IMR-90 (cell line): ENCODE results near the gene LAMA2. TPM values are rescaled to one million over a fixed set of nuclear protein-coding genes. Genes with fewer than 3 reads are reported as not detected.
A peak's percentile ranks its signal among the peaks of the same experiment; 100 is the strongest.
"Not testable (repeated sequence)": the region's sequence is repeated elsewhere in the genome, so short reads cannot be mapped to it uniquely, and the experiment has no call there.

ENCODE experiments used
- ATAC-seq: fragments of 200-7000 bp; cut with Tn5 transposase; 2 replicates; pipeline ENCODE4 v1.9.1; 2020; ENCODE audit warnings: low read depth, mild to moderate bottlenecking, moderate library complexity
- BruUV-seq: library from RNA; stranded (reverse); fragments of 400-500 nt; replicated peaks from 2 replicates; lab custom pipeline; 2021; lab: Mats Ljungman, UMichigan
- CTCF ChIA-PET: fragments of 300-600 bp; formaldehyde crosslinking; extraction: SDS; loops from one replicate; lab custom pipeline; 2021; ENCODE audit warnings: antibody characterized with exemption; lab: Yijun Ruan, JAX
- POLR2A ChIA-PET: fragments of 300-600 bp; sonication (Branson Sonifier 250); formaldehyde crosslinking; loops from one replicate; lab custom pipeline; 2022; ENCODE audit warnings: antibody characterized with exemption; ENCODE audit not compliant: unreplicated experiment; lab: Charles Lee
- DNase-seq: peaks from one replicate; pipeline ENCODE4 v3.0.0; 2013
- H2AFZ ChIP-seq: replicated peaks from 2 replicates; pipeline ENCODE3; 2013; ENCODE audit warnings: low read length, mild to moderate bottlenecking; ENCODE audit not compliant: poor library complexity
- H2AK5ac ChIP-seq: 2 replicates; pipeline ENCODE4 v1.6.1; 2013; ENCODE audit warnings: low read depth, low read length, inconsistent platforms
- H2AK9ac ChIP-seq: replicated peaks from 2 replicates; pipeline ENCODE3; 2013; ENCODE audit warnings: mild to moderate bottlenecking, low read depth, low read length, moderate library complexity; ENCODE audit not compliant: poor library complexity
- H2BK120ac ChIP-seq: 2 replicates; pipeline ENCODE4 v1.6.1; 2013; ENCODE audit warnings: low read depth, low read length, inconsistent platforms
- H2BK15ac ChIP-seq: 3 replicates; pipeline ENCODE4 v1.6.1; 2013; ENCODE audit warnings: low read depth, low read length, inconsistent platforms
- H2BK20ac ChIP-seq: 2 replicates; pipeline ENCODE4 v1.6.1; 2013; ENCODE audit warnings: low read depth, mild to moderate bottlenecking, inconsistent platforms, low read length, moderate library complexity
- H2BK5ac ChIP-seq: 2 replicates; pipeline ENCODE4 v1.6.1; 2013; ENCODE audit warnings: mild to moderate bottlenecking, low read depth, low read length, inconsistent platforms; ENCODE audit not compliant: poor library complexity, severe bottlenecking
- H3K14ac ChIP-seq: replicated peaks from 2 replicates; pipeline ENCODE4 v1.6.1; 2013; ENCODE audit warnings: low read depth, low read length, inconsistent platforms
- H3K18ac ChIP-seq: 2 replicates; pipeline ENCODE4 v1.6.1; 2013; ENCODE audit warnings: low read depth, low read length, control low read depth
- H3K23ac ChIP-seq: 2 replicates; pipeline ENCODE4 v1.6.1; 2013; ENCODE audit warnings: low read depth, low read length, inconsistent platforms
- H3K27ac ChIP-seq: 2 replicates; pipeline ENCODE4 v1.5.1; 2013; ENCODE audit warnings: mild to moderate bottlenecking, control low read depth, low read length; ENCODE audit not compliant: insufficient read depth
- H3K27me3 ChIP-seq: 2 replicates; pipeline ENCODE4 v1.6.1; 2013; ENCODE audit warnings: low read length; ENCODE audit not compliant: control insufficient read depth, insufficient read depth
- H3K36me3 ChIP-seq: 2 replicates; pipeline ENCODE4 v1.6.1; 2013; ENCODE audit warnings: low read length, mixed read lengths; ENCODE audit not compliant: control insufficient read depth, insufficient read depth
- H3K4ac ChIP-seq: 2 replicates; pipeline ENCODE4 v1.6.1; 2013; ENCODE audit warnings: low read depth, low read length, inconsistent platforms
- H3K4me1 ChIP-seq: 2 replicates; pipeline ENCODE4 v1.6.1; 2013; ENCODE audit warnings: low read length, mixed read lengths; ENCODE audit not compliant: control insufficient read depth, insufficient read depth
- H3K4me2 ChIP-seq: 2 replicates; pipeline ENCODE4 v1.6.1; 2013; ENCODE audit warnings: low read depth, mild to moderate bottlenecking, control low read depth, low read length, moderate library complexity
- H3K4me3 ChIP-seq: 2 replicates; pipeline ENCODE4 v1.5.1; 2013; ENCODE audit warnings: low read depth, mild to moderate bottlenecking, control low read depth, low read length, moderate library complexity; ENCODE audit not compliant: insufficient read depth
- H3K56ac ChIP-seq: 2 replicates; pipeline ENCODE4 v1.6.1; 2013; ENCODE audit warnings: low read length, inconsistent platforms; ENCODE audit not compliant: insufficient read depth; ENCODE audit errors: extremely low read depth
- H3K79me1 ChIP-seq, 2 experiments: 2 replicates each; pipeline ENCODE4 v1.6.1; 2013; ENCODE audit warnings: low read length in 2 of 2, inconsistent platforms in 1 of 2, low read depth in 1 of 2
- H3K9ac ChIP-seq: 2 replicates; pipeline ENCODE4 v1.6.1; 2013; ENCODE audit warnings: low read depth, low read length, control low read depth
- H3K9me1 ChIP-seq: 2 replicates; pipeline ENCODE4 v1.6.1; 2013; ENCODE audit warnings: low read length, inconsistent platforms; ENCODE audit not compliant: insufficient read depth
- H3K9me3 ChIP-seq: 2 replicates; pipeline ENCODE4 v1.6.1; 2013; ENCODE audit warnings: low read length; ENCODE audit not compliant: control insufficient read depth, insufficient read depth
- H4K20me1 ChIP-seq: 2 replicates; pipeline ENCODE4 v1.6.1; 2013; ENCODE audit warnings: low read length, inconsistent platforms; ENCODE audit not compliant: insufficient read depth
- H4K5ac ChIP-seq: 2 replicates; pipeline ENCODE4 v1.6.1; 2013; ENCODE audit warnings: mild to moderate bottlenecking, low read depth, low read length, control low read depth
- H4K8ac ChIP-seq, 2 experiments: 2 replicates each; pipeline ENCODE4 v1.6.1; 2013; ENCODE audit warnings: low read depth in 2 of 2, low read length in 2 of 2, control low read depth in 1 of 2, inconsistent platforms in 1 of 2
- H4K91ac ChIP-seq: 2 replicates; pipeline ENCODE4 v1.6.1; 2013; ENCODE audit warnings: low read depth, low read length, inconsistent platforms; ENCODE audit not compliant: insufficient read depth
- FOS ChIP-seq: fragments of 150-350 bp; IDR thresholded peaks from 2 replicates; pipeline ENCODE4 v1.6.1; 2016; ENCODE audit warnings: low read depth, low read length
- MAFK ChIP-seq: IDR thresholded peaks from 2 replicates; pipeline ENCODE4 v1.6.1; 2012; ENCODE audit warnings: low read depth, low read length, improper control_type of control experiment
- WGBS, 2 experiments: methylation state at CpG; one replicate each; pipeline versions ENCODE4 v1.1.5 to v1.1.7; 2013; ENCODE audit warnings: missing lambda C conversion rate in 2 of 2; ENCODE audit not compliant: insufficient read length in 1 of 2; ENCODE audit errors: extremely low coverage in 2 of 2; 5-methylcytosine and 5-hydroxymethylcytosine counted together
- dilution Hi-C: fragments of 300-500 bp; cut with HindIII; formaldehyde crosslinking; loops from one replicate; pipeline ENCODE4 v1.14.3; 2018; ENCODE audit warnings: low sequenced_read_pairs; ENCODE audit not compliant: unreplicated experiment
- in situ Hi-C: fragments of 300-500 bp; cut with MboI; formaldehyde crosslinking; loops from 3 replicates; pipeline ENCODE4 v1.14.3; 2019; ENCODE audit warnings: low sequenced_read_pairs, inconsistent platforms, mixed read lengths
- intact Hi-C: fragments of 100-400 bp; cut with micrococcal nuclease; formaldehyde crosslinking; loops from 2 replicates; pipeline ENCODE4 v1.10.0; 2022
- polyA plus RNA-seq, 3 experiments: library from polyadenylated mRNA; depleted of rRNA; stranded (reverse); fragments of >200 nt; gene quantifications; 2 replicates each; pipeline ENCODE4 v1.2.3, GENCODE V29; 2012; ENCODE audit warnings: low replicate concordance in 1 of 3
- total RNA-seq: library from RNA; depleted of rRNA; stranded (reverse); fragments of >200 nt; gene quantifications from 2 replicates; pipeline ENCODE4 v1.2.3, GENCODE V29; 2012
- TF ChIP-seq, protein P1 (sequence below): fragments of 150-350 bp; IDR thresholded peaks from 2 replicates; pipeline ENCODE4 v1.6.1; 2017; ENCODE audit warnings: mild to moderate bottlenecking, antibody characterized with exemption, low read length, low read depth

LAMA2 gene
- total and polyA plus RNA-seq, 2 of the 4 experiments (the other 2 are of a cell fraction): 9.9 to 13.3 TPM

DNA sequence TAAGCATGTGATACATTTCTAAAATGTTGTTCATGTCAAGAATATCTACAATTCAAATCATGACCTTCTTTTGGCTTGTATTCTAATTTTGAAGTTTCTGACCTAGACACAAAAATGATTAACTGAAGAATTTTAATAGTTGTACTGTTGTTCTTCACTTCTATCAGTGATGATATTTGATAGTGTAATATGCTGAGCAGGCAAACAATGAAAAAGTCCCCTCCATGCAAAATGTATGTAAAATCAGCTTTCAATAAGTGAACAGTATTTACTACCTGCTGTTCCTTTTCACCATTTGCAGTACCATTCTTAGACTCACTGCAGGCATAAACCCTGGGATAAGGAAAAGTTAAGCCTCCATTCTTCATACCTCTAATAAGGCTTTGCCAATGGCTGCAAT is 201.5 kb downstream of the LAMA2 start:
- H3K9ac ChIP-seq: no peak overlapping the region
- no peak overlapping the region for H2AK5ac ChIP-seq
- H3K56ac ChIP-seq: no peak overlapping the region
- no peak overlapping the region for H4K5ac ChIP-seq
- TF ChIP-seq MAFK (peak; percentile 70), FOS (no peak)
- TF ChIP-seq, protein P1, sequence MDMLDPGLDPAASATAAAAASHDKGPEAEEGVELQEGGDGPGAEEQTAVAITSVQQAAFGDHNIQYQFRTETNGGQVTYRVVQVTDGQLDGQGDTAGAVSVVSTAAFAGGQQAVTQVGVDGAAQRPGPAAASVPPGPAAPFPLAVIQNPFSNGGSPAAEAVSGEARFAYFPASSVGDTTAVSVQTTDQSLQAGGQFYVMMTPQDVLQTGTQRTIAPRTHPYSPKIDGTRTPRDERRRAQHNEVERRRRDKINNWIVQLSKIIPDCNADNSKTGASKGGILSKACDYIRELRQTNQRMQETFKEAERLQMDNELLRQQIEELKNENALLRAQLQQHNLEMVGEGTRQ: no peak
- H3K9me1 ChIP-seq: no peaks in the 10 kb centered on the region
- DNase-seq: no peak
- ATAC-seq: no peak
- no peak overlapping the region for H3K18ac ChIP-seq
- intact Hi-C loops: no loop called here
- H4K91ac ChIP-seq: no peak overlapping the region
- in situ Hi-C loops: no loop called here
- H3K4me2 ChIP-seq: no peak overlapping the region
- no peak overlapping the region for H3K4me3 ChIP-seq
- no peak overlapping the region for H2BK15ac ChIP-seq
- no peak overlapping the region for H2AK9ac ChIP-seq
- H3K27ac ChIP-seq: no peak overlapping the region
- dilution Hi-C loops: no loop called here
- ChIA-PET POLR2A (no interaction called here), CTCF (no interaction called here)
- no peak overlapping the region for H2BK20ac ChIP-seq
- H3K14ac ChIP-seq: no peak overlapping the region
- no peaks in the 10 kb centered on the region for H3K9me3 ChIP-seq
- H2BK5ac ChIP-seq: no peak overlapping the region
- H2BK120ac ChIP-seq: no peak overlapping the region
- no peak overlapping the region for H3K23ac ChIP-seq
- no TSS peak for BruUV-seq
- no peaks in the 10 kb centered on the region for H3K4me1 ChIP-seq
- H4K20me1 ChIP-seq: no peaks in the 10 kb centered on the region
- H3K4ac ChIP-seq: no peak overlapping the region
- H4K8ac ChIP-seq: no peak overlapping the region
- H3K27me3 ChIP-seq: no peaks in the 10 kb centered on the region; the same call in 1 of the 2 replicates
- H3K36me3 ChIP-seq: no peaks in the 10 kb centered on the region
- H2AFZ ChIP-seq: no peak overlapping the region
- no peaks in the 10 kb centered on the region for H3K79me1 ChIP-seq

DNA sequence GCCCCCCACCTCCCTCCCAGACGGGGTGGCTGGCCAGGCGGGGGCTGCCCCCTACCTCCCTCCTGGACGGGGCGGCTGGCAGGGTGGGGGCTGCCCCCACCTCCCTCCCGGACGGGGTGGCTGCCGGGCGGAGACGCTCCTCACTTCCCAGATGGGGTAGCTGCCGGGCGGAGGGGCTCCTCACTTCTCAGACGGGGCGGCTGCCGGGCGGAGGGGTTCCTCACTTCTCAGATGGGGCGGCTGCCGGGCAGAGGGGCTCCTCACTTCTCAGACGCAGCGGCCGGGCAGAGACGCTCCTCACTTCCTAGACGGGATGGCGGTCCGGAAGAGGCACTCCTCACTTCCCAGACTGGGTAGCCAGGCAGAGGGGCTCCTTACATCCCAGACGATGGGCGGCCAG is 205.5 kb downstream of the LAMA2 start:
- H4K5ac ChIP-seq, H3K9ac ChIP-seq, H2AK9ac ChIP-seq, H2BK5ac ChIP-seq, H3K4me1 ChIP-seq, H4K91ac ChIP-seq, H3K27me3 ChIP-seq, BruUV-seq, in situ Hi-C loops, H3K36me3 ChIP-seq, H3K27ac ChIP-seq, H2AFZ ChIP-seq, ATAC-seq, H3K23ac ChIP-seq, H2BK120ac ChIP-seq, DNase-seq, H4K8ac ChIP-seq, H3K9me3 ChIP-seq, H3K4me3 ChIP-seq, H2BK15ac ChIP-seq, H2AK5ac ChIP-seq, H3K18ac ChIP-seq, H2BK20ac ChIP-seq, H3K4ac ChIP-seq, H3K79me1 ChIP-seq, H3K56ac ChIP-seq, CTCF ChIA-PET, H3K9me1 ChIP-seq, intact Hi-C loops, H4K20me1 ChIP-seq, dilution Hi-C loops, H3K4me2 ChIP-seq, H3K14ac ChIP-seq, POLR2A ChIA-PET: not testable (repeated sequence)
- 99% methylated on average over 10 of the region's 26 CpGs; no CpG with 5 or more reads in 1 of the 2 experiments for WGBS, 2 experiments
